A673 (cell line): Measurements from ENCODE around the gene MAGEB1.

ENCODE experiments used
- CTCF ChIP-seq: fragments of 300-800, 200-600 bp; sonication (generic); conservative IDR thresholded peaks from 2 replicates; pipeline ENCODE4 v1.5.1; 2017; ENCODE audit warnings: low read depth, mild to moderate bottlenecking, antibody characterized with exemption, low read length, moderate library complexity, mixed read lengths
- EZH2 ChIP-seq: fragments of 200-600 bp; sonication (generic); IDR thresholded peaks from 2 replicates; pipeline ENCODE4 v1.6.1; 2017; ENCODE audit warnings: borderline replicate concordance, low read depth, mild to moderate bottlenecking, mixed read lengths, antibody characterized with exemption, low read length; ENCODE audit not compliant: poor library complexity, severe bottlenecking

DNA sequence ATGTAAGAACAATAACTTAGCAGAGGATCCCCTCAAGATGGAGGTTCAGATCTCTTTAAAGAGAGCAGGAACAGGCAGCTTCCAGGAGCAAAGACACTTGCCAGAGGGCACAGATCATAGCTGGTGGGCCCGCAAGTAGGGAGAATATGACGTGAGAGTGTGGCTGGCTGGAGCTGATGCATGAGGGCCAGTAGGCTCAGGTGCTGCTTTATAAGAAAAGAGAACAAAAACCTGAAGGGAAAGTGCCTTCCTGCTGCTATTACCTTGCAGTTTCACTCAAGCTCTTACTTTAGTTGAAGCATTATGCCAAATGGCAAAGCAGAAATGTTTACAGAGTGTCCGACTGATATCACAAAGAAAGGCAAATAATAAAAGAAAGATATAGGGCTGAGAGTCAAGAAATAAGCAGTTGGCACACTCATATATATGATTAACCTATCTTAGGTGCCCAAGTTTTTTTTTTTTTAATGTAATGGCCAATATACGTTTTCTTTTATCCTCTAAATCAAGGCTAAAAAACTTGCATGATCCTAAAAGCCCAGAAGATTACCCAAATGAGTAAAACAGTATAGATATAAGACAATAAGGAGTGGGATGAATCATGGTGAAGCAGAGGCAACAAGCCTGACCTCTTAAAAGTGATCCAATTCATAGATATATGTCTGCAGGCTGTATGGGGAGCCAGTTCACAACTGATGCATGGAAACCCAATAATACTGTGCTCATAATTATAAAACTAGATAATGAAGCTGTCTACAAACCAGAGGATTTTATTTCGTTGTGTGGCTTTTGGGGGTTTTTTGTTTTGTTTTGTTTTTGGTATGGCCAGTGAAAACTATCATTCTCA lies 49.7 kb downstream of the MAGEB1 start:
- TF ChIP-seq EZH2: no peak
- TF ChIP-seq CTCF: no peak
